Anterior cingulate cortex (tissue), 58 donors: ENCODE measurements around the gene LMBR1.
"Not testable (repeated sequence)": the region's sequence is repeated elsewhere in the genome, so short reads cannot be mapped to it uniquely, and the experiment has no call there.

Source experiments
- DNase-seq, 58 donors: peaks; one replicate each; lab custom pipeline; 2025; lab: John Stamatoyannopoulos, UW

LMBR1 gene

GRCh38 chr7:156668130-156668741 is 224.7 kb downstream of the LMBR1 start:
- no peak for DNase-seq

- no peak for DNase-seq
Observed at GRCh38 chr7:156667110-156667426, 225.9 kb downstream of the LMBR1 start.

GRCh38 chr7:156666368-156667109 is 226.4 kb downstream of the LMBR1 start:
- DNase-seq: no peak

GRCh38 chr7:156665101-156665500 is 227.9 kb downstream of the LMBR1 start:
- no peak for DNase-seq

- DNase-seq: no peak
Observed at GRCh38 chr7:156662277-156662676, 230.7 kb downstream of the LMBR1 start.

GRCh38 chr7:156661637-156662036 is 231.3 kb downstream of the LMBR1 start:
- DNase-seq: no peak

GRCh38 chr7:156659961-156660360 is 233.0 kb downstream of the LMBR1 start:
- no peak for DNase-seq

GRCh38 chr7:156659203-156659602 is 233.8 kb downstream of the LMBR1 start:
- DNase-seq: no peak

- no peak for DNase-seq
Observed at GRCh38 chr7:156657681-156658080, 235.3 kb downstream of the LMBR1 start.

- no peak for DNase-seq
Observed at GRCh38 chr7:156656598-156656997, 236.4 kb downstream of the LMBR1 start.

- no peak for DNase-seq
Observed at GRCh38 chr7:156655983-156656382, 237.0 kb downstream of the LMBR1 start.

- DNase-seq: no peak
Observed at GRCh38 chr7:156655251-156655650, 237.7 kb downstream of the LMBR1 start.

- no peak for DNase-seq
Observed at GRCh38 chr7:156654511-156655234, 238.3 kb downstream of the LMBR1 start.

- no peak for DNase-seq
Observed at GRCh38 chr7:156652886-156653568, 240.0 kb downstream of the LMBR1 start.

- no peak for DNase-seq
Observed at GRCh38 chr7:156651474-156651873, 241.5 kb downstream of the LMBR1 start.

- DNase-seq: no peak
Observed at GRCh38 chr7:156650042-156650441, 242.9 kb downstream of the LMBR1 start.

GRCh38 chr7:156647330-156647729 is 245.7 kb downstream of the LMBR1 start:
- not testable (repeated sequence) for DNase-seq

GRCh38 chr7:156642306-156643045 is 250.5 kb downstream of the LMBR1 start:
- no peak for DNase-seq

- peak in 4 of 58 donors; percentile 26 to 57 (median 53) for DNase-seq
Observed at GRCh38 chr7:156640949-156641485, 252.0 kb downstream of the LMBR1 start.
